ENCODE measurements around the gene PEAR1. TPM values are rescaled to one million over a fixed set of nuclear protein-coding genes. Genes with fewer than 3 reads are reported as not detected.

PEAR1 gene
- total RNA-seq, 1 donor from 2014 or later, result 1.8 TPM

- FAIRE-seq (peak; percentile 18), DNase-seq (ENCODE audit: low read depth) (no peak)
- Histone ChIP-seq H3K27me3 (ENCODE audit: control insufficient read depth, insufficient read depth, low read length) (no peaks in the 10 kb centered on the region), H3K4me3 (ENCODE audit: low read depth, low read length) (no peak overlapping the region), H3K36me3 (ENCODE audit: control insufficient read depth, insufficient read depth, low read length) (peaks cover 16% of the 10 kb centered on the region)
- TF ChIP-seq CTCF (IDR thresholded peaks at IDR 0.05; ENCODE audit: insufficient read depth, low read length, severe bottlenecking), result no peak
Observed at GRCh38 chr1:156908955-156909354, 15.4 kb downstream of the PEAR1 start.

- H3K36me3 ChIP-seq (ENCODE audit: control insufficient read depth, insufficient read depth, low read length), result peaks cover 21% of the 10 kb centered on the region
- TF ChIP-seq CTCF (IDR thresholded peaks at IDR 0.05; ENCODE audit: insufficient read depth, low read length, severe bottlenecking), result no peak
- no peak for DNase-seq (ENCODE audit: low read depth)
- FAIRE-seq, result no peak
- H3K27me3 ChIP-seq (ENCODE audit: control insufficient read depth, insufficient read depth, low read length), result no peaks in the 10 kb centered on the region
- H3K4me3 ChIP-seq (ENCODE audit: low read depth, low read length), result no peak overlapping the region
Observed at GRCh38 chr1:156909671-156910070, 16.2 kb downstream of the PEAR1 start.

GRCh38 chr1:156910309-156910782 lies 16.8 kb downstream of the PEAR1 start:
- H3K4me3 ChIP-seq (ENCODE audit: low read depth, low read length), result no peak overlapping the region
- FAIRE-seq (no peak), DNase-seq (ENCODE audit: low read depth) (no peak)
- TF ChIP-seq CTCF (IDR thresholded peaks at IDR 0.05; ENCODE audit: insufficient read depth, low read length, severe bottlenecking), result peak; percentile 87
- peaks cover 24% of the 10 kb centered on the region for H3K36me3 ChIP-seq (ENCODE audit: control insufficient read depth, insufficient read depth, low read length)
- no peaks in the 10 kb centered on the region for H3K27me3 ChIP-seq (ENCODE audit: control insufficient read depth, insufficient read depth, low read length)

GRCh38 chr1:156911577-156912298 lies 18.2 kb downstream of the PEAR1 start:
- DNase-seq (ENCODE audit: low read depth), result no peak
- no peak for FAIRE-seq
- Histone ChIP-seq H3K36me3 (ENCODE audit: control insufficient read depth, insufficient read depth, low read length) (peaks cover 22% of the 10 kb centered on the region), H3K4me3 (ENCODE audit: low read depth, low read length) (no peak overlapping the region), H3K27me3 (ENCODE audit: control insufficient read depth, insufficient read depth, low read length) (no peaks in the 10 kb centered on the region)
- TF ChIP-seq CTCF (IDR thresholded peaks at IDR 0.05; ENCODE audit: insufficient read depth, low read length, severe bottlenecking), result no peak

- DNase-seq (ENCODE audit: low read depth) (no peak), FAIRE-seq (no peak)
- TF ChIP-seq CTCF (IDR thresholded peaks at IDR 0.05; ENCODE audit: insufficient read depth, low read length, severe bottlenecking), result no peak
- no peak overlapping the region for H3K4me3 ChIP-seq (ENCODE audit: low read depth, low read length)
- peaks cover 22% of the 10 kb centered on the region for H3K36me3 ChIP-seq (ENCODE audit: control insufficient read depth, insufficient read depth, low read length)
- H3K27me3 ChIP-seq (ENCODE audit: control insufficient read depth, insufficient read depth, low read length), result no peaks in the 10 kb centered on the region
Observed at GRCh38 chr1:156912310-156912709, 18.8 kb downstream of the PEAR1 start.

Data from bronchial epithelial cell (primary cell).